Measurements from ENCODE around the gene SLC7A1. TPM values are rescaled to one million over a fixed set of nuclear protein-coding genes. Genes with fewer than 3 reads are reported as not detected.

Gene SLC7A1
- 28.0 to 32.7 TPM (median 29.1 TPM) in 5 replicates for total RNA-seq (2022; extraction: Qiagen RNA extraction)

GRCh38 chr13:29595380-29596063, at the start of gene SLC7A1:
SLC7A1 (minus strand) TSS chr13:29595688; CDS start chr13:29536188, 59,500 bp downstream.

Data from A549 treated with AZD2906 at 1 μM for 4 hours (cell line).